Peyer's patch (tissue), 4 donors: ENCODE data around the gene PFDN2. TPM values are rescaled to one million over a fixed set of nuclear protein-coding genes. Genes with fewer than 3 reads are reported as not detected.
"Not testable (repeated sequence)": the region's sequence is repeated elsewhere in the genome, so short reads cannot be mapped to it uniquely, and the experiment has no call there.

Experiments used
- DNase-seq, 3 donors: peaks; one replicate each; pipeline ENCODE4 v3.0.0-alpha.2; 2017 to 2019
- H3K27ac ChIP-seq, 4 donors: fragments of 200-600 bp; sonication (generic); one replicate each; pipeline ENCODE4 v1.5.1; 2016 to 2019
- H3K27me3 ChIP-seq, 2 donors: fragments of 200-600 bp; sonication (generic); one replicate each; pipeline ENCODE4 v1.5.1; 2019
- H3K36me3 ChIP-seq, 3 donors: fragments of 200-600 bp; sonication (generic); one replicate each; pipeline ENCODE4 v1.5.1; 2016 to 2019
- H3K4me1 ChIP-seq, 4 donors: fragments of 200-600 bp; sonication (generic); one replicate each; pipeline ENCODE4 v1.5.1; 2016 to 2019
- H3K4me3 ChIP-seq, 4 donors: fragments of 200-600 bp; sonication (generic); 1 replicate in 3 of 4; 2 replicates in 1 of 4; pipeline ENCODE4 v1.5.1; 2016 to 2019; ENCODE audit warnings: mild to moderate bottlenecking in 1 of 4
- H3K9me3 ChIP-seq, 4 donors: fragments of 200-600 bp; sonication (generic); one replicate each; pipeline ENCODE4 v1.5.1; 2016 to 2019; ENCODE audit warnings: mild to moderate bottlenecking in 1 of 4
- POLR2A ChIP-seq, 2 donors: fragments of 450-650 bp; IDR thresholded peaks; one replicate each; pipeline ENCODE4 v1.5.1; 2017; ENCODE audit warnings: antibody characterized with exemption in 2 of 2, mild to moderate bottlenecking in 2 of 2, moderate library complexity in 2 of 2
- total RNA-seq, 4 donors: library from RNA; depleted of rRNA; stranded (reverse); fragments of >200 nt; gene quantifications; one replicate each; pipeline ENCODE4 v1.1.0, GENCODE V29; 2016
- TF ChIP-seq, protein P1 (sequence below), 6 experiments: fragments of 450-650 bp in 4 of 6; fragments of 200-600 bp in 2 of 6; sonication (generic) in 1 of 6; IDR thresholded peaks; one replicate each; pipeline ENCODE4 v1.5.1; 2017 to 2019; ENCODE audit warnings: antibody characterized with exemption in 6 of 6, mild to moderate bottlenecking in 3 of 6, moderate library complexity in 1 of 6

Gene PFDN2
- total RNA-seq, 4 donors from 2014 or later = 11.6 to 68.5 (median 15.2) TPM

DNA sequence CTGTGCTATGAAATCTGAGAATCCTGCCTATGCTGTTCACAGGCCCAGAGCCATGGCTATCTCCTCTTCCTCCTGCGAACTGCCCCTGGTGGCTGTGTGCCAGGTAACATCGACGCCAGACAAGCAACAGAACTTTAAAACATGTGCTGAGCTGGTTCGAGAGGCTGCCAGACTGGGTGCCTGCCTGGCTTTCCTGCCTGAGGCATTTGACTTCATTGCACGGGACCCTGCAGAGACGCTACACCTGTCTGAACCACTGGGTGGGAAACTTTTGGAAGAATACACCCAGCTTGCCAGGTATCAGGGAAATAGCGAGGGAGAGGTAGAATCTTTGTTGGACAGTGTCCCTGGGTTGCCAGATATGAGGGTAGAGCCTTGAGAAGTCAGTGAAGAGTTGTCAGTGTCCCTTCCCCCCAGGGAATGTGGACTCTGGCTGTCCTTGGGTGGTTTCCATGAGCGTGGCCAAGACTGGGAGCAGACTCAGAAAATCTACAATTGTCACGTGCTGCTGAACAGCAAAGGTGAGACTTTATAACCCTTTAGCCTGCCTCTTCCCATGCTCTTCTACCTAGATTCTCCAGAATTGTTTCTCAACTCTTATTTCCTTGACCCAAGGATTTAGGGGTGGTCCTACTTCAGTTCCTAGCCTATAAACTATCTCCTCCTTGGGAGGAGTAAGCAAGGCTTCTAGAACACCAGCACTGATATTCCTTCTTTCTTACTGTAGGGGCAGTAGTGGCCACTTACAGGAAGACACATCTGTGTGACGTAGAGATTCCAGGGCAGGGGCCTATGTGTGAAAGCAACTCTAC, 1.5 kb upstream of the PFDN2 start:
- Histone ChIP-seq H3K36me3 (peaks cover 0 to 46% (median 0%) of the 10 kb centered on the region in 3 donors), H3K27ac (peak overlapping the region; percentile 89 to 97 (median 93)), H3K27me3 (no peaks in the 10 kb centered on the region), H3K4me1 (peaks cover 11 to 55% (median 17%) of the 10 kb centered on the region in 4 donors), H3K9me3 (no peaks in the 10 kb centered on the region), H3K4me3 (peak overlapping the region; percentile 65 to 83 (median 81))
- peak in 2 of 3 donors; percentile 70 to 79 for DNase-seq
- peak; percentile 28 to 60 for TF ChIP-seq POLR2A (IDR thresholded peaks at IDR 0.05)
- TF ChIP-seq, protein P1, sequence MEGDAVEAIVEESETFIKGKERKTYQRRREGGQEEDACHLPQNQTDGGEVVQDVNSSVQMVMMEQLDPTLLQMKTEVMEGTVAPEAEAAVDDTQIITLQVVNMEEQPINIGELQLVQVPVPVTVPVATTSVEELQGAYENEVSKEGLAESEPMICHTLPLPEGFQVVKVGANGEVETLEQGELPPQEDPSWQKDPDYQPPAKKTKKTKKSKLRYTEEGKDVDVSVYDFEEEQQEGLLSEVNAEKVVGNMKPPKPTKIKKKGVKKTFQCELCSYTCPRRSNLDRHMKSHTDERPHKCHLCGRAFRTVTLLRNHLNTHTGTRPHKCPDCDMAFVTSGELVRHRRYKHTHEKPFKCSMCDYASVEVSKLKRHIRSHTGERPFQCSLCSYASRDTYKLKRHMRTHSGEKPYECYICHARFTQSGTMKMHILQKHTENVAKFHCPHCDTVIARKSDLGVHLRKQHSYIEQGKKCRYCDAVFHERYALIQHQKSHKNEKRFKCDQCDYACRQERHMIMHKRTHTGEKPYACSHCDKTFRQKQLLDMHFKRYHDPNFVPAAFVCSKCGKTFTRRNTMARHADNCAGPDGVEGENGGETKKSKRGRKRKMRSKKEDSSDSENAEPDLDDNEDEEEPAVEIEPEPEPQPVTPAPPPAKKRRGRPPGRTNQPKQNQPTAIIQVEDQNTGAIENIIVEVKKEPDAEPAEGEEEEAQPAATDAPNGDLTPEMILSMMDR (IDR thresholded peaks at IDR 0.05) = peak in 4 of 6 experiments; percentile 33 to 72 (median 67)

DNA sequence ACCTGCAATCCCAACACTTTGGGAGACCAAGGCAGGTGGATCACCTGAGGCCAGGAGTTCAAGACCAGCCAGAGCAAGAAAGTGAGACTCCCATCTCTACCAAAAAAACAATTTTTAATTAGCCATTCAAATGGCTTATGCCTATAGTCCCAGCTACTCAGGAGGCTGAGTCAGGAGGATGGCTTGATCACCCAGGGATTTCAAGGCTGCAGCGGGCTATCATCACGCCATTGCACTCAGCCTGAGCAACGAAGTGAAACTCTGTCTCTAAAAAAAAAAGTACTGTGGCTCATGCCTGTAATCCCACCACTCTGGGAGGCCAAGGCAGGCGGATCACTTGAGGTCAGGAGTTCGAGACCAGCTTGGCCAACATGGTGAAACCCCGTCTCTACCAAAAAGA, 1.9 kb downstream of the PFDN2 start:
- H3K27ac ChIP-seq = peak overlapping the region in 1 of 4 donors; percentile 18
- peaks cover 11 to 51% (median 17%) of the 10 kb centered on the region in 4 donors for H3K4me1 ChIP-seq
- not testable (repeated sequence) for H3K27me3 ChIP-seq, H3K4me3 ChIP-seq, H3K9me3 ChIP-seq, DNase-seq
- peaks cover 0 to 12% (median 0%) of the 10 kb centered on the region in 3 donors for H3K36me3 ChIP-seq

DNA sequence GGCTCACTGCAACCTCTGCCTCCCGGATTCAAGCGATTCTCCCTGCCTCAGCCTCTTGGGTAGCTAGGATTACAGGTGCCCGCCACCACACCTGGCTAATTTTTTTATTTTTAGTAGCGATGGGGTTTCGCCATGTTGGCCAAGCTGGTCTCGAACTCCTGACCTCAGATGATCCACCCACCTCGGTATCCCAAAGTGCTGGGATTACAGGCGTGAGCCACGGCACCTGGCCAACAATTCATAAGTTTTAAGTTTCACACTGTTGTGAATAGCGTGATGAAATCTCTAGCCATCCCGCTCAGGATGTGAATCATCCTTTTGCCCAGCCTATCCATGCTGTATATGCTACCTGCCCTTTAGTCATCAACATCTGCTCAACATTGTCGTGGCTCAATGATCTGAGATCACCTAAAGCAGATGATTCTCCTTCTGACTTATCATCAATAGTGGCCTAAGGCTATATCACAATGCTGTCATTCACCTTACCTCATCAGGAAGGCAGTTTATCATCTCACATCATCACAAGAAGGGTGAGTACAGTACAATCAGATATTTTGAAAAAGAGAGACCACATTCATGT, 2.6 kb downstream of the PFDN2 start:
- no peak for DNase-seq
- Histone ChIP-seq H3K27me3 (no peaks in the 10 kb centered on the region), H3K9me3 (no peaks in the 10 kb centered on the region), H3K4me3 (no peak overlapping the region), H3K36me3 (peaks cover 0 to 5% (median 0%) of the 10 kb centered on the region in 3 donors), H3K4me1 (peaks cover 11 to 44% (median 17%) of the 10 kb centered on the region in 4 donors), H3K27ac (peak overlapping the region in 1 of 4 donors; percentile 18)
- no peak for TF ChIP-seq POLR2A (IDR thresholded peaks at IDR 0.05)
- TF ChIP-seq, protein P1 (IDR thresholded peaks at IDR 0.05) = no peak

DNA sequence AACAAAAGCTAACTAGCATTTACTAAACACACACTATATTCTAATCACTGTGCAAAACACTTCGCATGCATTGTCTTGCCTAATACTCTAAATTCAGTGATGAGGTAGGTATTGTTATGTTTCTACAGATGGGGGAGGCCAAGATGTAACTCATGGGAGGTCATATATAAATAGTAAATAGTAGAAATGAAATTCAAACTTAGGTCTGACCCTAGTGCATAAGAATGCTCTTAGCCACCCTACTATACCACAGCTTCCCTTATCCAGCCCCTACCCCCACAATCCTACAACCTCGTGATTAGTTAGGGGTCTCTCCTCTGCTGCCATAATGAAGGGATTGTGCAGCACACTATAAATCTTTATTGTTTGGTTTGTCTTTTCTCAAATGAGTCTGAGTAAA, 3.3 kb downstream of the PFDN2 start:
- Histone ChIP-seq H3K27me3 (no peaks in the 10 kb centered on the region), H3K4me3 (no peak overlapping the region), H3K36me3 (peaks cover 0 to 6% (median 0%) of the 10 kb centered on the region in 3 donors), H3K4me1 (peaks cover 10 to 37% (median 17%) of the 10 kb centered on the region in 4 donors), H3K9me3 (no peaks in the 10 kb centered on the region), H3K27ac (no peak overlapping the region)
- no peak for DNase-seq
- TF ChIP-seq, protein P1 (IDR thresholded peaks at IDR 0.05) = no peak
- no peak for TF ChIP-seq POLR2A (IDR thresholded peaks at IDR 0.05)

DNA sequence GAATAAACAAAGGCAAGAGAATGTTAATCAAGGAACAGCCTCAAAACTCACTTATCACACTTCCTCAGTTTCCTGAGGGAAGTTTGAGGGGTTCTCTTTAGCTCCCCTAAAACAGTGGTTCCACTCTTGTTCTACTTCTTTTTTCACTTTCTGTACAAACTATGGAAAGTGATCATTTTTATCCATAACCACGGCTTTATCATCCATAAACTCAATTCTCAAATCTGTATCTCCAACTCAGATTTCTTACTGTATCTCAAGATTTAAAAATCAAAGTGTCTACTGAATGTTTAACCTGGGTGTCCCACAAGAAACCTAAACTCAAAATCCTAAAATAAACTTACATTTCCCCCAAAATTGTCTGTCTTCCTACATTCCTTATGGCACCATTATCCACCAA, 3.9 kb downstream of the PFDN2 start:
- TF ChIP-seq POLR2A (IDR thresholded peaks at IDR 0.05) = no peak
- TF ChIP-seq, protein P1 (IDR thresholded peaks at IDR 0.05) = no peak
- peaks cover 3 to 31% (median 13%) of the 10 kb centered on the region in 4 donors for H3K4me1 ChIP-seq

DNA sequence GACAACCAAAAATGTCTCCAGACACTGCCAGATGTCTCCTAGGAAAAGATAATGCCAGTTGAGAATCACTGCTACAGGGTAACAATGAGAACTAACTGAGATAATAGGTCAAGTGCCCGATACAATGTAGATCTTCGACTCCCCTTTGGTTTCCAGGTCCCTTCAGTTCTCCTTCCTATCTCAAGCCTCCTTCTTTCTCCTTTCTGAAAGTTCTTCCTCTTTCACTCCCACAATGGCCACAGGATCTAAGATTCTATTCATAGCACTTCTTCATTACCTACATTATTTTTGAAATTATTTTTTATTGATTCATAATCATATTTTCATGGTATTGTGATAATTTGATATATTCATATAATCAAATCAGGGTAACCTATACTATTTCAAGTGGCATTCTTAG, 6.3 kb downstream of the PFDN2 start:
- Histone ChIP-seq H3K4me3 (no peak overlapping the region), H3K27me3 (no peaks in the 10 kb centered on the region), H3K4me1 (peaks cover 0 to 19% (median 4%) of the 10 kb centered on the region in 4 donors), H3K9me3 (no peaks in the 10 kb centered on the region), H3K27ac (no peak overlapping the region), H3K36me3 (peaks cover 0 to 8% (median 0%) of the 10 kb centered on the region in 3 donors)
- TF ChIP-seq POLR2A (IDR thresholded peaks at IDR 0.05) = no peak
- TF ChIP-seq, protein P1 (IDR thresholded peaks at IDR 0.05) = no peak
- DNase-seq = no peak

More for the DNA sequence above, 3.9 kb downstream of the PFDN2 start:
- Histone ChIP-seq H3K36me3 (peaks cover 0 to 8% (median 0%) of the 10 kb centered on the region in 3 donors), H3K4me3 (no peak overlapping the region), H3K27me3 (no peaks in the 10 kb centered on the region), H3K27ac (no peak overlapping the region), H3K9me3 (no peaks in the 10 kb centered on the region)
- DNase-seq = no peak
